ENCODE results near the gene PTPRCAP.
A peak's percentile ranks its signal among the peaks of the same experiment; 100 is the strongest.

PTPRCAP gene

GRCh38 chr11:67423466-67423865, 14.0 kb downstream of the PTPRCAP start:
- no peak for DNase-seq

GRCh38 chr11:67422891-67423290, 14.6 kb downstream of the PTPRCAP start:
- DNase-seq = no peak

GRCh38 chr11:67421430-67422031, 16.0 kb downstream of the PTPRCAP start:
- no peak for DNase-seq

GRCh38 chr11:67420646-67421429, 16.6 kb downstream of the PTPRCAP start:
- peak; percentile 84 for DNase-seq

- DNase-seq = no peak
These were observed 17.3 kb downstream of the PTPRCAP start for GRCh38 chr11:67420147-67420645.

- no peak for DNase-seq
These were observed 18.0 kb downstream of the PTPRCAP start for GRCh38 chr11:67419325-67420049.

GRCh38 chr11:67418476-67419281, 18.8 kb downstream of the PTPRCAP start:
- no peak for DNase-seq

GRCh38 chr11:67417425-67417824, 20.1 kb downstream of the PTPRCAP start:
- no peak for DNase-seq

GRCh38 chr11:67416416-67417335, 20.8 kb downstream of the PTPRCAP start:
- DNase-seq = peak; percentile 84

- DNase-seq = no peak
These were observed 21.8 kb downstream of the PTPRCAP start, which contains the start of gene CARNS1 for GRCh38 chr11:67415501-67416304. Gene CARNS1 (plus strand): TSS chr11:67415678. CDS start chr11:67416200, 522 bp downstream.

GRCh38 chr11:67413266-67413849, 24.1 kb downstream of the PTPRCAP start:
- DNase-seq = no peak

GRCh38 chr11:67412495-67413179, 24.8 kb downstream of the PTPRCAP start:
- DNase-seq = no peak

- DNase-seq = no peak
These were observed 25.7 kb downstream of the PTPRCAP start for GRCh38 chr11:67411785-67412152.

- DNase-seq = no peak
These were observed 26.3 kb downstream of the PTPRCAP start for GRCh38 chr11:67410984-67411784.

GRCh38 chr11:67410369-67410831, 27.1 kb downstream of the PTPRCAP start:
- no peak for DNase-seq

- peak; percentile 67 for DNase-seq
These were observed 27.6 kb downstream of the PTPRCAP start for GRCh38 chr11:67409781-67410368.

- no peak for DNase-seq
These were observed 28.2 kb downstream of the PTPRCAP start for GRCh38 chr11:67409261-67409666.

All from DMS153 (cell line).